Activated CD8-positive, alpha-beta memory T cell treated with anti-CD3 and anti-CD28 coated beads for 24 hours (primary cell): ENCODE data around the gene HSPA12A.

Source experiments
- DNase-seq: peaks from one replicate; pipeline ENCODE4 v3.0.0-alpha.2; 2020

HSPA12A gene, protein sequence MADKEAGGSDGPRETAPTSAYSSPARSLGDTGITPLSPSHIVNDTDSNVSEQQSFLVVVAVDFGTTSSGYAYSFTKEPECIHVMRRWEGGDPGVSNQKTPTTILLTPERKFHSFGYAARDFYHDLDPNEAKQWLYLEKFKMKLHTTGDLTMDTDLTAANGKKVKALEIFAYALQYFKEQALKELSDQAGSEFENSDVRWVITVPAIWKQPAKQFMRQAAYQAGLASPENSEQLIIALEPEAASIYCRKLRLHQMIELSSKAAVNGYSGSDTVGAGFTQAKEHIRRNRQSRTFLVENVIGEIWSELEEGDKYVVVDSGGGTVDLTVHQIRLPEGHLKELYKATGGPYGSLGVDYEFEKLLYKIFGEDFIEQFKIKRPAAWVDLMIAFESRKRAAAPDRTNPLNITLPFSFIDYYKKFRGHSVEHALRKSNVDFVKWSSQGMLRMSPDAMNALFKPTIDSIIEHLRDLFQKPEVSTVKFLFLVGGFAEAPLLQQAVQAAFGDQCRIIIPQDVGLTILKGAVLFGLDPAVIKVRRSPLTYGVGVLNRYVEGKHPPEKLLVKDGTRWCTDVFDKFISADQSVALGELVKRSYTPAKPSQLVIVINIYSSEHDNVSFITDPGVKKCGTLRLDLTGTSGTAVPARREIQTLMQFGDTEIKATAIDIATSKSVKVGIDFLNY

DNA sequence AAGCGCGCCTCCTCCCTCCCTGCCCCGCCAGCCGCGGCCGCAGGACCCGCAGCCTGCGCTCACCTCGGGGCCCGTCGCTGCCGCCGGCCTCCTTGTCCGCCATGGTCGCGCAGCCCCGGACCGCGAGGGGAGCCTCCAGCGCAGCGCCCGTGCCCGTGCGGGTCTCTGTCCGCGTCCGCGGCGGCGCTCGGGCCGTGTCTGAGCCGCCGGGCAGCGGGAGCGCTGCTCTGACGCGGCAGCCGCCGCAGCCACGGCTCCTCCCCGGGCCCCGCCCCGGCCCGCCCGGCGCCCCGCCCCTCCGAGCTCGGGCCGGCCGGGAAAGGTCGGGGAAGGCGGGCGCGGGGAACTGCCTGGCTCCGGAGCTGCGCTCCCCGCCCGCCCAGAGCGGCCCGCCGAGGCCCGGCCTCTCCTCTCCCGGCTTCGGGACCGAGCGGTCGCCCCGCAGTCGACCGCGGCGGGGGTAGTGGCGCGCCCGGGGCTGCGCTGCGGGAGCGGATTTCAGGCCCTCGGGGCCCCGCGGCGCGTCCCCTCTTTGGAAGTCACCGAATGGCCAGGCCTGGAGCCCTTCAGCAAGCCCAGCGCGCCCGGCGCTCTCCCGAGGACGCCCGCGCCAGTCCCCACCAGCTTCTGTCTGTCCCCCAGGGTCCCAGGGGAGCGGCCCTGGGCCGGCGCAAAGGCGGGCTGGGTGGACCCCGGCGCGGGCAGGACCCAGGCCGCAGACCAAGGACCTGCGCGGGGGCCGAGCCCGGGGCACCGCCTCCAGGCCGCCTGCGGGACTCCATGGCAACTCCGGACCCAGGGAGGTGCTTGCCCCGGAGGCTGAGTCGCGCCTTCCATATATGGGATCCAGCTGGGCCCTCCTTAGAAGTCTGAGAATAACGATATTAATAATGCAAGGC lies at the start of gene HSPA12A:
Gene HSPA12A (minus strand): TSS at position 200 of the 899 bp plus-strand sequence. CDS start 97 bp downstream, at position 103.
- DNase-seq: peak; percentile 79

DNA sequence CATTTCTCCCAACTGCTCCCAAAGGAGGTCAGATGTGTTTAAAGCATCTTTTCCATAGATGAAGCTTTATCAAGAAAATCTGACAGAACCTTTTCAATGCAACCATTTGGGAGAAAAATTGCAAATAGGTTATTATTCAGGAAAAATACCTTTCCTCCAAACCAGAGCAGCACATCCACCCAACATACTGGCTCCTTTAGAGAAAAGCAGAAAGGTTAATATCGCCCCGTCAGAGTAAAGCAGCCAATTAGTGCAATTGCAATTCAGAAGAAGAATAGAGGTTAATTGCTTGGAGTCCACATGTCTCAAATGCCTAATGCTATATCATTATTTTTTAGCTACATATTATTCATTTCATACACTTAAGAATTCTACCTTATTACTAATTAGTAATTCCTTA lies 48.9 kb upstream of the HSPA12A start:
- DNase-seq: no peak

DNA sequence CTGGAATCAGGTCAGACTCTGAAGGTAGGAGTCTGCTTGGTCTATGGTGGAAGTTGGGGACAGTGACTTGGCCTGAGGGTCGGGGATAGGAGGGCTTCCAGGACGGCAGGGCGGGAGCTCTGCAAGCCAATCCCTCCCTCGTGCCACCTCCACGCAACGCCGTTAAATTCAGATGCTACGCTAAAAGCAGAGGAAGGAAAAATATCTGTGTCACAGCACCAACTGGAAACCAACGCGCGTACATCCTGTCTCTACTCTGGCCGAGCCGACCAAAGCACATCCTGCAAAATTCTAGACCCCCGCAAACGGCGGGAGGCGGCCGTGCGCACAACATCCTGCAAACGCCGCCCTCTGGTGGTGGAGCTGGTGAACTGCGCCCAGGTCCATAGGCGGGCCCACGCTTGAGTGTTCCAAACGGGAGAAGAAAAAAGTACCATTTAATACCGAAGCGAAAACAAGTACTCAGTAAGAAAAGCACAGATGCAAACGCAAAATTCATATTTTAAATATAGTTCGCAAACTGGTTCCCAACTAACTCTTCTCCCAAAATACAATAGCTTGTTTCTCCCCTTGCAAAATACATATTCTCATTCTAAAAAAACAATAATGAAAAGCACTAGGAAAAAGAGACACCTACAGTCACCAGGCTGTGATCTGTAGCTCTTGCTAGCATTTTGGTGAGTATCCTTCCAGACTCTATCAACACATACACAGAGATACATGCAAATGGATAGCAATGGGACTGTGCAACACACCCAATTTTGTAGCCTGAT lies 45.7 kb upstream of the HSPA12A start:
- peak; percentile 90 for DNase-seq

DNA sequence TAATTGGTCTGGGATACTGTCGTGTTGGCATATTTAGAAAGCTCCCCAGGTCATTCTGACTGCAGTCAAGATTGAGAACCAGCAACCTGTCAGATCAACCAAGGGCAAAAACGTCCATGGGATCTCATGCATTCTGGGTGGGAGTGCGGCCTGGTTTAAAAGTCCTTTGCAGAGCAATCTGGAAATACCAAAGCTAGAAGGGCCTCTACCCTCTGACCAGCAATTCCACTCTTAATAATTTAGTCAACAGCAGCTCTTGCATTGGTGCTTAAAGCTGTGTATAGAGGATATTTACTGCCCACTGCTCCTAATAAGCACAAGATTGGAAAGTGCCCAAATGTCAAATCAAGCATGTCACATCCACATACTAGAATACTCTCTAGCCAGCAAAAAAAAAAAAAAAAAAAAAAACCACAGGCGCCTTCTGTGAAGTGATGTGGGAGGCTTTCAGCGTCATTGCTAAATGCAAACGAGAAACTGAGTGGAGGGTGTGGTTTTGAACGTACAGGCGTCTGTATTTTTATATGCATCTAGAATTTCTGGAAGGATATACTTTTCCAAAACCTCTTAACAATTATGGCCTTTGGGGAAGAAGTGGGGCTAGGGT lies 44.8 kb upstream of the HSPA12A start:
- no peak for DNase-seq

DNA sequence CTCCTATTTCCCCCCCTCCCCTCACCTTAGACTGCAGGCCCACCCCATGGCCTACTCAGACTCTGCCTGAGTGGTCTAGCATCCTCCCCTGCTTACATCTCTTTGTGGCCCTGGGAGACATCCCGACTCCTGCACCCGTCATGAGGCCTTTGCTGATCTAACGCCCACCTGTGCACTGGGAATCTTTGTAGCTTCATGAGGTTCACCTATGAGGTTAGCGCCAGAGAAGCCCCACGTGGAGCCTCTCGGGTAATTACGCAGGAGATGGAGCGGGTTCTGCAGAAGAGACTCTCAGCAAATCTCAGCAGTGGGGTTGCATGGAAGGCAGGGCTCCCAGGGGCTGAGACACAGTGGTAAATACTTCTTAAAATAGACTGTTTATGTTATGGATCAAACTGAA lies 43.5 kb upstream of the HSPA12A start:
- DNase-seq: no peak

DNA sequence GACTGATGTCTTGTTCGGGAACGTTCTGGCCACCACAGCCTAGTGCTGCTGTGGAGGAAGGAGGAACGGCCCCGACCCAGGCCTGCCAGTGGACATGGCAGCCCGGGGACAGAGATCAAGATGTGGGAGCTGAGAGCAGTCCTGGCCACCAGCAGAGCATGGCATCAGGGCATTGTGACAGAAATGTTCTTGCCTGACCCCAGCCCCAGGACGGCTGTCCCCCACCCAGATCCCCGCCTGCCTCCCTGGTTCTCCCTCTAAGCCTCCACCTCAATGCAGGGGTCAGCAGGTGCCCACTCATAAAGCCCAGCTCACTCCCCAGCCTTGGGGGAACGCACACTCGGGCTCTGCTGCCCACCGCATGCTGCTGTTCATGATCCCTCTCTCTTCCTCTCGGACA lies 42.9 kb upstream of the HSPA12A start:
- DNase-seq: no peak

DNA sequence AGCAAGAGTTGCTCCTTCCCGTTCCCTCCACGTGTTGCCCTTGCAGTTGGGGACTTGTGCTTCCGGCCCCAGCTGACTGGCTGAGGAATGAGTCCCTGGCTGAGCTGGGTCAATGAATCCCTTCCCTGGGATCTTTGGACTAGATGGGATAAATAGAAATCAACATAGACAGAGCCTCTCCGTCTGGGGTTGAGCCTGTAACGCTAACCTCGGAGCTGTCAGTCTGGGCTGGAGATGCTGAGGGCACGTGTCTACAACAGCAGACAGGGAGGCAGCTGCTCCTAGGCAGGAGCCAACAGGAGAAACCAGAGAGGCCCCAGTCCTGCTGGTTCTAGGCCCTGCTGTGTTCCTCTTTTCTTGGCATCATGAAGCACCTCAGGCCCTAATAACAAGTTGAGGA lies 42.3 kb upstream of the HSPA12A start:
- no peak for DNase-seq

DNA sequence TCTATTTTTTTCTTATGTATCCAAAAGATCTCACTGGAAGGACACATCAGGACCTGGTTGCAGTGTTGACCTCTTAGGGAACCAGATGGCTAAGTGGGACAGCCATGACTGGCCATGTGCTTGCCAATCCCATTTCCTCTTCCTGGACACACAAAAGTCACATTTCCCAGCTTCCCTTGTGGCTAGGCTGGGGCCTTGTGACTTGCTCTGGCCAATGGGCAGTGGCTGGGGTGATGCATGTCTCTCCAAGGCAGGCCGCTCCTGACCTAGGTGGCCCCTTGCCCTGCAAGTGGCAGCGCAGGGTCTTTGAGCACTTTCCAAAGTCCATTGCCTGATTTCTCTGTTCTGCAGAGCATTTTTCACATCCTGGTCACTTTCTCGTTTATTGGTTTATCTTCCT lies 41.7 kb upstream of the HSPA12A start:
- DNase-seq: no peak

DNA sequence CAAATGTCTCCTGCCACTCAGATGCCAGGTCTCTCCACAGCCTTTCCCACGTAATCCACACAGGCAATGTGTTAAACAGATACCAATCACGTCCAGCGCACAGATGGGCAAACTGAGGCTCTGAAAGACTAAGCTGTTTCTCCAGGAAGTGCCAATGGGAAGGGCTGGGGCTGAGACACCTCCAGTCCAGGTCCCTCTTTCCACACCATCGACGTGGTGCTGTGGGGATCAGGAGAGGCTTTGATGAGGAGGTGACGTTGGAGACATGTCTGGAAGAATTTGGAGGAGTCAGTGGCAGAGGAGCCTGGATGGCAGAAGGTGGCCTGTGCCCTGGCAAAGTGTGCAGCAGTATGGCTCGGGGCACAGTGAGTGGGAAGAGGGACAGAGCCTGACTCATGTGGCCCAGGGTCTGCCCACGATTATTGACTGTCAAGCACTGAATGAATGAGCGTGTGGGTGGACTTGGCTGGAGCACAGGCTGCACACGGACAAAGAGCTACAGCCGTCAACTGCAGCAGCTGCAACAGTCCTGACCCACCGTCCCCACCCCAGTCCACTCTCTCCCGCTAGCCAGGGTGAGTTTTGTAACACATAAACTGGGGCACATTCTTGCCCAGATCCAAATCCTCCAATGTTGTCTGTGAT lies 40.8 kb upstream of the HSPA12A start:
- no peak for DNase-seq

DNA sequence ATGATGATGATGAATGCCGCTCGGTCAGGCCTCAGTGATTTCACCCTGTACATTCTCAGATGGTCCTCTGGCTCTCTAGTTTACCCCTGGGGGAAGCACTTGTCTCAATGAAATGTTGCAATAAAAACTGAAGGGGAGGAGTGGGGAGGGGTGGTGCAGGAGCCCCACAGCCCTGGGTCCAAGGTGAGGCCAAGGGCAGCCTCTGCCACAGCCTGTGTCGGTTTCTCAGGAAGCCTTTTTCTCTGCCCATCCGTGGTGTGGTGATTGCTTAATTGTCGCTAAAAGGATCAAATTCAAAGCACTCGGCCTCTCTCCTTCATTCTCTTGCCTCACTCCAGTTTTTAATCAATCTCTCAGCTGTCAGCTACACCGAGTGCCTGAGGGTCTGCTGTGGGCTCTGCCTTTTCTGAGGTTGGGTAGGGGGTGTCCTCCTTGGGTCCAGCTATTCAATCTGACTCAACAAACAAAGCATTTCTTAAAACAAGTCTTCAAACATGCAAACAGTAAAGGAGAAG lies 39.1 kb upstream of the HSPA12A start:
- DNase-seq: no peak

DNA sequence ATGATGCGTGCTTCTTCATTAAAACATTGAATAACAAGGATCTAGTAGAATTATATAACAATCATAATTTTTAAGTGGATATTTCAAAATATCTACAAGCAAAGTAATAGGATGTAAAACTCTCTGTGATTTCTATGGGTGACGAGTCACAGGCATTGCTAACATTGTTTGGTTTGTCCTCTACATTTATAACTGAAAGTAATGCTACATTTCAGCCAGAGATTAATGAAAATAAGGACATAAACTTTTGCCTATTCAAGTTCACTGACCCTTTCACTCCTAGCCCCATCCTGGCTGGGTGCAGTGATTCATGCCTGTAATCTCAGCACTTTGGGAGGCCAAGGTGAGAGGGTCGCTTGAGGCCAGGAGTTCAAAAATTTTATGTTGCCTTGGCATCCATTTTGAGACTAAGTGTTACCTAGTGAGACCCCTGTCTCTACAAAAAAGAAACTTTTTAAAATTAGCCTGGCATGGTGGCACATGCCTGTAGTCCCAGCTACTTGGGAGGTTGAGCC lies 38.4 kb upstream of the HSPA12A start:
- DNase-seq: no peak

DNA sequence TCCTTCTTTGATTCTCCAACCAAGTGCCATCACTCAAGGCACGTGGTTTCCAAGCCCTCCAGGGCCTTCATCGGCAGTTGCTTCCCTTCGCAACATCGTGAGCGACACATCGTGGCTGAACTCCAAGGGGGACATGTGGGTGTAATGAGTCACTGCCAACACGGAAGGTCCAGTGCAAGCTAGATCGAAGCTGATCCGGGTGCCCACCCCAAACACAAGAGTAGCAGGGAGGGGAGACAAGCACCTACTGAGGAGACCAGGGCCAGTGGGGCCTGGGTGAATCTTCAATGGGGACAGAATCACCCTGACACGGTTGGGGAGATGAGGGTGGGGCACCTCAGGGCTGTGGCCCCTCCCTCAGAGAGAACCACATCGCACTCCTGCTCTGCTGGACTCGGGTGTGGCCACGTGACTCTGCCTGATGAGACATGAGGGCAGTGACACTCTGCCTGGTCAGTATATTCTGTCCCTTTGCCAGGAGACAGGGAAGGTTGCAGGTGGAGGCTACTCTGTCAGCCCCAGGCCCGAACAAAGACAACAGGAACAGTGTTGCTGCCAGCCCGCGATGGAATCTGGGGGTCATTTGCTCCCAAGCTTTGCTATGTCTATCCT lies 36.8 kb upstream of the HSPA12A start:
- no peak for DNase-seq

DNA sequence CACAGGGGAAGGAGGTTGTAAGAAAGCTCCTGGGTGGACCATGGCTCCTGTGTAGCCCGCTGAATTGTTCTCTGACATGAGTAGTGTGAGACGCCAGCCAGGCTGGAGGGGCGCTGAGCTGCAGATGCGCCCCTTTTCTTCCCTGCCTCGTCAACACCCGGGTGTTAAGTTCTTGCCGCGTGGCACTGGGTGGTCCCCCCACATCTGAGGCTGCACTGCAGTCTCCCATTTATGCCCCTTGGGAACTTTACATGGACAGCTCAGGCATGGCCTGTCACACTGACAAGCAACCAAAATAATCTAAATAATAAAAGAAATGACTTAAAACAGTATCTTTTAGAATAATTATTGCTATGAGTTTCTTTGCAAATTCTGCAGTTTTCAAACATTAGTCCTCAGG lies 34.6 kb upstream of the HSPA12A start:
- no peak for DNase-seq

DNA sequence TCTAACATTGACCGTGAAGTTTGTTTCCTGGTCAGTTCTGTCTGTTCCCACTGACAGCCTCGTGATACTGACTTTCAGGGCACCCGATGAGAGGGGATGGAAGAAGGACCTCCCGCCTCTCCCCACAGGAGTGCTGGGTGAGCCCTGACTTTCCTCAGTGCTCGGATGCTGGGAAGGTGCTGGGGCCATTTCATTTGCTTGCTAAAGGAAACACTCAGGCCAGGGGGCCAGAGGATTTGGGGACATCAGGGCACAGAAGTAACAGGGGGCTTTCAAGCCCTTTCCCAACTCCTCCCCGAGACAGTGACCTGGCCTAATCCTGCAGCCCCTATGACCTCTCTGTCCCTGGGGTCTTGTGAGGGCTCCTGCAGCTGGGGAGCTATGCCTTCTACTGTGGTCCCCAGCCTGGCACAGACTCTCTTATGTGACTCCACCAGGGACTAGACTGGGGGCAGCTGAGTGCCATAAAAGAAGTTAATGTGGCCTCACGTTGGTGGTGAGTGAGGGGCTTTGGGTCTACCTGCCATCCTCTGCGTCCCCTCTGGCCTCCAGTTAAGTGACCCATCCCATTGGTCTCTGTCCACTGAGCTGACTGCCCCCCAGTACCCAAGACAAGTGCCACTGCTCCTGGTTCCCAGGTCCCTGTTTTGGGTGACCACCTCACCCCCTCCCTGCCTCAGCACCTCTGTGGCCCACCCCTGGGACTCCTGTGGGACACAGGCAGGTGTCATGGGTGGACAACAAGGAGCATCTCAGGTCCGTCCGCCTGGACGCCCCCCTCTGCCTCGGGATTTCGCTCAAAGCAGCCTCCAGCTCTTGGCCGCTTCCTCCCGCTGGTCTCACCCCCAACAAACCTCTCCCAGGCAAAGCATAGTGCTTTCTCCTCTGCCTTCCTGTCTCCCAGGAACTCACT lies 33.4 kb upstream of the HSPA12A start:
- DNase-seq: no peak

DNA sequence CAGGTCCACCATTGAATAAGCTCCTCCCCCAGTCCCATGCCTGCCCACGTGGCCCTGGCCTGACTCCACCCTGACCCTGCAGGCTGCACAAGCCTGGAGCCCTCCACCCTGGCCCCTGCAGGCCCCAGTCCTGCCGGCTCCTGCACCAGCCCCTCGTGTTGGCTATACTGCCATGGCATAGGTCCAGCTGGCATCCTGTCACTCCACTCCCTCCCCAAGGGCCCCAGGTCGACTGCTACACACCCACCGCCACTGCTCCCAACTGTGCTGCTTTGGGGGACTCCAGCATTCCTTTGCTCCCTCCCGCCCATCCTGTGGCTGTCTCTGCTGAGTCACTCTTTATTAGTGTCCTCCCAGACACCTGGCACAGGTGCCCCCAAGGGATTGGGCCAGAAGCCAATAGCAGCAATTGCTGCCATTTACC lies 32.4 kb upstream of the HSPA12A start:
- no peak for DNase-seq

DNA sequence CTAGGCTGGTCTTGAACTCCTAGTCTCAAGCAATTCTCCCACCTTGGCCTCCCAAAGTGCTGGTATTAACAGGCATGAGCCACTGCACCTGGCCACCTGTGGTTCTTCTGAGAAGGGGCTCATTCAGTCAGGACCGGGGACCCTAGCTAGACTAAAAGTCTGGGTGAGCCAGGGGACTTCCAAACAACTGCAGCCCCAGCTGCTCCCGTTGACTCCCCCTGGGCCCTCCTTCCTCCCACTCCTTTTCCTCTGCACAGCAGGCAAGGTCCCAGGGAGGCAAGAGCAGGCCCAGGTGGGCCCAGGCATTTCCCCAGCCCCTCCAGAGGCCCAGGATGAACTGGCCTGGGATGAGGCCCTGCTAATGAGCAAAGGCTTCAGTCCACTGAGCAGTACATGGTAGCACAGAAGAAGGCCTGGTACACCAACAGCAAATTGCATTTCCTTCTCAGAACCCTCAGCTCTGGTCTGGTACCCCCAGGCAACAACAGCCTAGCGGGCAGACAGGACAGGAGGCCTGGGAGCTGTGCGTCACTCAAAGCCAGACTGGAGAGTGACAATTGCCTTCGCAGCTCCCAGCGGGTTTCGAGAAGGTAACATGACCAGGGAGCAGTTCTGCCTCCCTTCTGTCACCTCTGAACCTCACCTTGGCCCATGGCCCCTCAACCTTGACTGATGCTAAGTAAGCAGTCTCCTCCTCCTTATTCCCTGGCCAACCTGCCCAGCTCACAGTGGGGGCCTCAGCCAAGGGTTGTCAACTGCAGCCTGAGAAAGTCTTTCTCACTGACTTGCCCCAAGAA lies 30.7 kb upstream of the HSPA12A start:
- DNase-seq: no peak

DNA sequence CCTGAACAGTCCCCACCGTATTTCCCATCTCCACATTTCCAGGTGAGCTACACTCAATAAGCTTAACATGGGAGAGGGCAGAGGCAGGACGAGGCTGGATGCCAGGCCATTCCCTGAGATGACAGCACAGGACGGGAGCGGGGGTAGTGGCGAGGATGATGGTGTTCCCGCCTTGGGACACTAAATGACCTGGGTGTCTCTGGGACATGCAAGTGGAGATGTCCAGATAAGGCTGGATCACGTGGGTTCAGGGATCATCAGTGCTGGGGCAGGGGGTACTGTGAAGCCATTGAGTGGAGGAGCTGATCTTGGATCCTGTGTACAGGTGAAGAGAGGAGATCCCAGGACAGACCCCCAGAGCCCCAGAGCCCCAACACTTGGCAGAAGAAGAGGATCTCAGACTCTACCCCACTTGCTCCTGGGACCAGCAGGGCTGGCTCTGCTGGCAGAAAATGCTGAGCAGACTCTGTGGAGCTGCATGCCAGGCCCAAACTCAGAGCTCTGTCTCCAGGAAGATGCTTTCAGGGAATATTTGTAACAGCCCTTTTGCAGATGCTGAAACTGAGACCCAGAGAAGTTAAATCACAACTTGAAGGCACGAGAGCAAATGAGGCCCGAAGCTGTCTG lies 29.7 kb upstream of the HSPA12A start:
- DNase-seq: no peak
